ENCODE measurements around the gene MTCL3.

Gene MTCL3

DNA sequence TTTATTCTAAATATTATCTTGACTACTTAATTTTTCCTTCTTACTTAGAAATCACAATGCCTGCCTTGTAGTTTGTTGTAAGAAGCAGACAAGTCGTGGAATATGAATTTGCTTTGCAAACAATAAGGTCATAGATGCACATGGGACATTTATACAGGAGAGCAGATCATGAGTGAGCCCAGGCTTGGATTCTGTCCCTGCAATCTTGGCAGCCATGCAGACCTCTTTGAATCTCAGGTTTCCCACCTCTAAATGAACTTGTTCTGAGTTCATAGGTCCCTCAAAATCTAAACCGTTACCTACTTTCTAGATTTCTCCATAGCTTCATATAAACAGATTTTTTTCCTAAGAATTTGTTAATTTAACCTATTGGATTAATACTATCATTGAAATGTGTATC lies 79.4 kb downstream of the MTCL3 start (continued):
- TF ChIP-seq CBX3 (IDR thresholded peaks at IDR 0.05; ENCODE audit: low read depth) (no peak), EZH2phosphoT487 (IDR thresholded peaks at IDR 0.05; ENCODE audit: borderline replicate concordance) (no peak), EZH2 (IDR thresholded peaks at IDR 0.05) (no peak), ELF1 (IDR thresholded peaks at IDR 0.05; ENCODE audit: borderline replicate concordance, low read depth) (no peak), POLR2A (IDR thresholded peaks at IDR 0.05; ENCODE audit: borderline replicate concordance, extremely low read depth, insufficient read depth, insufficient read length) (no peak), YY1 (IDR thresholded peaks at IDR 0.05; ENCODE audit: extremely low read depth, insufficient replicate concordance, low read depth, low read length) (no peak)
- TF ChIP-seq, protein P1, sequence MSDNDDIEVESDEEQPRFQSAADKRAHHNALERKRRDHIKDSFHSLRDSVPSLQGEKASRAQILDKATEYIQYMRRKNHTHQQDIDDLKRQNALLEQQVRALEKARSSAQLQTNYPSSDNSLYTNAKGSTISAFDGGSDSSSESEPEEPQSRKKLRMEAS (IDR thresholded peaks at IDR 0.05), result no peak

DNA sequence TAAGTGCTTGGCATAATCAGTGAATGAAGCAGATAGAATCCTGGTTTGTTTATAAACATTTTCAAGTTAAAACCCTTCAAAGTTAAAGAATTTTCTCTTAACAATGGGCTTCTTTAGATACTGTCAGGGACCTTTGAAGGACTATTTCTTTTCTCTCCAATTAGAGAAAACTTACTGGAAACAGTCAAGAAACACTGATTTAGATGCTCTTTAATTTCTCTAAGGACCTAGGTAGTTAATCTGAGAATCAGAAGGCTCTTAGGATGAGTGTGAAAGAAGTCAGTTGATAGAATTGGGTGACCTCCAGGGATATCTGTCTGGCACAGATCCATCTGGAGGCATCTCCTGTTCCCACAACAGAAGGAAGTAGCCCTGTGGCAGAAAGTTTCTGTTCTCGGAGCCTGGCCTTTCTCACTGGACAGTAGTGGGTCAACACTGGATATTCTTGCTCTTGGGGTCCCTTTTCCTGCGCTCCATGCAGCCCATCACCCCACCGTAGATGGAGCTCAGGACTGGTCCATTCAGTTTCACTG lies 82.5 kb downstream of the MTCL3 start:
- RAD21 ChIA-PET (ENCODE audit: low non-redundant PET in 1 of 2, low total read pairs in 2 of 2, uncharacterized antibody in 2 of 2, unreplicated experiment in 2 of 2), result no interaction called here

More for the DNA sequence above, 82.5 kb downstream of the MTCL3 start:
- Histone ChIP-seq H3K9ac (ENCODE audit: low read length) (no peak overlapping the region), H3K36me3 (ENCODE audit: control insufficient read depth in 1 of 2, insufficient read depth in 2 of 2, low read length in 2 of 2) (no peaks in the 10 kb centered on the region), H3K4me3 (replicated peaks in 1 of 2; ENCODE audit: low read depth in 1 of 2, low read length in 2 of 2) (no peak overlapping the region), H3K27me3 (ENCODE audit: insufficient read depth, low read length) (no peaks in the 10 kb centered on the region), H4K20me1 (ENCODE audit: insufficient read depth) (no peaks in the 10 kb centered on the region; the same call in 1 of the 2 replicates), H3K4me1 (ENCODE audit: control insufficient read depth in 1 of 2, insufficient read depth in 2 of 2, low read length in 2 of 2) (no peaks in the 10 kb centered on the region), H3K79me2 (ENCODE audit: insufficient read depth, low read length) (no peaks in the 10 kb centered on the region), H3K9me2 (ENCODE audit: insufficient read depth) (no peaks in the 10 kb centered on the region), H3K4me2 (ENCODE audit: low read length) (no peak overlapping the region), H3K9me3 (ENCODE audit: control insufficient read depth in 1 of 2, insufficient read depth in 1 of 2, low read depth in 1 of 2, low read length in 2 of 2) (no peaks in the 10 kb centered on the region), H3K27ac (ENCODE audit: low read depth, low read length) (no peak overlapping the region), H2AFZ (ENCODE audit: low read depth, low read length, poor library complexity, severe bottlenecking) (no peak overlapping the region)
- TF ChIP-seq, protein P2, sequence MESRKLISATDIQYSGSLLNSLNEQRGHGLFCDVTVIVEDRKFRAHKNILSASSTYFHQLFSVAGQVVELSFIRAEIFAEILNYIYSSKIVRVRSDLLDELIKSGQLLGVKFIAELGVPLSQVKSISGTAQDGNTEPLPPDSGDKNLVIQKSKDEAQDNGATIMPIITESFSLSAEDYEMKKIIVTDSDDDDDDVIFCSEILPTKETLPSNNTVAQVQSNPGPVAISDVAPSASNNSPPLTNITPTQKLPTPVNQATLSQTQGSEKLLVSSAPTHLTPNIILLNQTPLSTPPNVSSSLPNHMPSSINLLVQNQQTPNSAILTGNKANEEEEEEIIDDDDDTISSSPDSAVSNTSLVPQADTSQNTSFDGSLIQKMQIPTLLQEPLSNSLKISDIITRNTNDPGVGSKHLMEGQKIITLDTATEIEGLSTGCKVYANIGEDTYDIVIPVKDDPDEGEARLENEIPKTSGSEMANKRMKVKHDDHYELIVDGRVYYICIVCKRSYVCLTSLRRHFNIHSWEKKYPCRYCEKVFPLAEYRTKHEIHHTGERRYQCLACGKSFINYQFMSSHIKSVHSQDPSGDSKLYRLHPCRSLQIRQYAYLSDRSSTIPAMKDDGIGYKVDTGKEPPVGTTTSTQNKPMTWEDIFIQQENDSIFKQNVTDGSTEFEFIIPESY (IDR thresholded peaks at IDR 0.05; ENCODE audit: extremely low read depth, insufficient replicate concordance, low read length), result no peak
- TF ChIP-seq YY1 (IDR thresholded peaks at IDR 0.05; ENCODE audit: extremely low read depth, insufficient replicate concordance, low read depth, low read length) (no peak), EZH2phosphoT487 (IDR thresholded peaks at IDR 0.05; ENCODE audit: borderline replicate concordance) (no peak), JUND (IDR thresholded peaks at IDR 0.05) (no peak), CEBPB (IDR thresholded peaks at IDR 0.05; ENCODE audit: low read depth) (no peak), RAD21 (IDR thresholded peaks at IDR 0.05; ENCODE audit: low read depth) (no peak)
- TF ChIP-seq, protein P3, sequence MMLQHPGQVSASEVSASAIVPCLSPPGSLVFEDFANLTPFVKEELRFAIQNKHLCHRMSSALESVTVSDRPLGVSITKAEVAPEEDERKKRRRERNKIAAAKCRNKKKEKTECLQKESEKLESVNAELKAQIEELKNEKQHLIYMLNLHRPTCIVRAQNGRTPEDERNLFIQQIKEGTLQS (IDR thresholded peaks at IDR 0.05), result no peak
- intact Hi-C loops (cut with micrococcal nuclease), result no loop called here
- ChIA-PET POLR2A (no interaction called here), CTCF (no interaction called here)
- no peak for ATAC-seq
- DNase-seq (ENCODE audit: low read depth, low spot score), result no peak
- no TSS peak for BruUV-seq (replicated peaks)
